Inflammatory macrophage treated with lipopolysaccharide for 4 hours (primary cell): ENCODE measurements around the gene C4A.
"Not testable (repeated sequence)": the region's sequence is repeated elsewhere in the genome, so short reads cannot be mapped to it uniquely, and the experiment has no call there.

Source experiments
- DNase-seq: peaks from one replicate; pipeline ENCODE4 v3.0.0-alpha.2; 2020

The C4A gene

GRCh38 chr6:31981744-31982143 lies at the start of gene C4A:
TSS of gene C4A (plus strand) at chr6:31982057. CDS start at chr6:31982108, 51 bp downstream.
- DNase-seq = not testable (repeated sequence)

- DNase-seq = not testable (repeated sequence)
These were observed 49.7 kb upstream of the C4A start for GRCh38 chr6:31932137-31932536.

- DNase-seq = no peak
These were observed 48.3 kb upstream of the C4A start for GRCh38 chr6:31933537-31933936.

- peak; percentile 42 for DNase-seq
These were observed 46.8 kb upstream of the C4A start for GRCh38 chr6:31935021-31935420.

- no peak for DNase-seq
These were observed 46.0 kb upstream of the C4A start for GRCh38 chr6:31935823-31936222.

DNA sequence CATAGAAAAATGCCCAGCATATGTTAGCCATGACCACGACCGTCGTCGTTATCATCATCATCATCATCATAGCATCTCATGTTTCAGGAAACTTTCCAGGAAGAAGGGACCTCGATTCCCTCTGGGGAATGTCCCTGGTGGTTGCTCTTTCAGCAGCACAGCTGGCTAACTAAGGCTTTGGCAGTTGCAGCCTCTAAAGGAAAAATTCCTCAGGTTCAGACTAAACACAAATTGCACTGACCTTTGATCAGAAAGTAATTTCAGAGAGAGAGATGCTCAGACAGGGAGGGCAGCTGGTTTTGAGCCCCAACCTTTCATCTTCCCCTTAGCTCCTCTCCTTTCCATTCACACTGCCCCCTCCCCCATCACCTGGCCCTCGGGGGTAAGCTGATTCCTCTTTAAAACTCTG lies 41.6 kb upstream of the C4A start:
- DNase-seq = no peak

DNA sequence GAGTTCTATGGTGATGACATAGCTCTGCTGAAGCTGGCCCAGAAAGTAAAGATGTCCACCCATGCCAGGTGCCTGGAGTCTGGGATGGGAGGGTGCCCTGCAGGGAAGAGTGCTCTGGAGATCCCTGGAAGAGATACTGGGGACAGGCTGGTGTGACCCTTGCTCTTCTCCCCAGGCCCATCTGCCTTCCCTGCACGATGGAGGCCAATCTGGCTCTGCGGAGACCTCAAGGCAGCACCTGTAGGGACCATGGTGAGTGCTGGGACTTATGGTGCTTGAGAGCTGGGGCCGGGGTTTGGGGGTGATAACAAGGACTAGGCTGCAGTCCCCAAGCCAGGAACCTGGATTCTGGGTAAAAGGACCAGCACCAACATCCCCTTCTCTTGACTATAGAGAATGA lies 38.1 kb upstream of the C4A start:
- no peak for DNase-seq

- no peak for DNase-seq
These were observed 36.7 kb upstream of the C4A start for GRCh38 chr6:31945154-31945506.

GRCh38 chr6:31945507-31946369 lies 36.1 kb upstream of the C4A start, which contains the start of gene CFB:
TSS of gene CFB (plus strand) at chr6:31946095. CDS start at chr6:31946222, 127 bp downstream.
- peak; percentile 93 for DNase-seq

GRCh38 chr6:31946370-31946885 lies 35.4 kb upstream of the C4A start:
- DNase-seq = no peak

DNA sequence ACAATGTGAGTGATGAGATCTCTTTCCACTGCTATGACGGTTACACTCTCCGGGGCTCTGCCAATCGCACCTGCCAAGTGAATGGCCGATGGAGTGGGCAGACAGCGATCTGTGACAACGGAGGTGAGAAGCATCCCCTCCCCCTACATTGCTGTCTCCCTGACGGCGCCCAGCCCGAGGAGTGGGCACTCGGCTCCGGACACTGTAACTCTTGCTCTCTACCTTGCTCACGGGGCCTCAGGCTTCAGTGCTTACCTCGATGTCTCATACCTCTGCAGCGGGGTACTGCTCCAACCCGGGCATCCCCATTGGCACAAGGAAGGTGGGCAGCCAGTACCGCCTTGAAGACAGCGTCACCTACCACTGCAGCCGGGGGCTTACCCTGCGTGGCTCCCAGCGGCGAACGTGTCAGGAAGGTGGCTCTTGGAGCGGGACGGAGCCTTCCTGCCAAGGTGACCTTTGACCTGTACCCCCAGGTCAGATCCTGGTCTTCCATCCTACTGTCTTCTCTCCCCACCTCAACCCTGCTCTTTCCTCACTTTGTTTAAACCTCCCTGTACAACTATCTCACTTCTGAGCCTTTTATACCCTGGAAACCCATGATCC lies 34.7 kb upstream of the C4A start:
- no peak for DNase-seq

DNA sequence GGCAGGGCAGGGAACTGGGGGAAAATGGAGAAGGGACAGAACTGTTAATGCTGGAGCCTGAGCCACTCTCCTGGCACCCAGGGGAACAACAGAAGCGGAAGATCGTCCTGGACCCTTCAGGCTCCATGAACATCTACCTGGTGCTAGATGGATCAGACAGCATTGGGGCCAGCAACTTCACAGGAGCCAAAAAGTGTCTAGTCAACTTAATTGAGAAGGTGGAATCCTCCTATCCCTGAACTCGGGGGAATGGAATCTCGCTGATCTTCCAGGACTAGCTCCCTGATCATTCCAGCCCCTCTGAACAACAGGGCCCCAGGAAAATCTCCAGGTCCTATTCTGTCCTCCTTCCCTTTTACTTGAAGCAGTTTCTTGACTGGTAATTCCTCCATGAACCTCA lies 34.0 kb upstream of the C4A start:
- DNase-seq = no peak

GRCh38 chr6:31948306-31948705 lies 33.6 kb upstream of the C4A start:
- no peak for DNase-seq

DNA sequence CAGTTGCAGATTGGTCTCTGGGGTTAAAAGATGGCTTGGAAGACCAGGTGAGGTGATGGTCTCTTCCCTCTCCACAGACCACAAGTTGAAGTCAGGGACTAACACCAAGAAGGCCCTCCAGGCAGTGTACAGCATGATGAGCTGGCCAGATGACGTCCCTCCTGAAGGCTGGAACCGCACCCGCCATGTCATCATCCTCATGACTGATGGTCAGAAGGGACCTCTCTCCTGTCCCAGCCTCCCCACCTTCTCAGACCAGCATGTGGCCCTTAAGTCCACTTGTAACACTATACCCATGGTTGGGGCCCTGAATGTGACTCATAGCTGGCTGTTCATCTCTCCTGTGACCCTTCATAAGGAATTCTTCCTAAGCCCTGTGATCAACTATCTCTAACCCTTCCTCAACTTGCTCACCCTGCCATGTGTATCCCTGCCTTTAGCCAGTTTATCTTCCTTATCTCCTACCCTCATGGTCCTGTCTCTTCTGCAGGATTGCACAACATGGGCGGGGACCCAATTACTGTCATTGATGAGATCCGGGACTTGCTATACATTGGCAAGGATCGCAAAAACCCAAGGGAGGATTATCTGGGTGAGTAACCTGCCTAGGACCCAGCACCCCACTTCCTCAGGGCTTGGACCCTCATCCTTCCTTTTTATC lies 33.0 kb upstream of the C4A start:
- peak; percentile 80 for DNase-seq

GRCh38 chr6:31949926-31950548 lies 31.8 kb upstream of the C4A start:
- DNase-seq = no peak

GRCh38 chr6:31952140-31952805 lies 29.6 kb upstream of the C4A start:
- peak; percentile 74 for DNase-seq

GRCh38 chr6:31952890-31953289 lies 29.0 kb upstream of the C4A start:
- DNase-seq = no peak

DNA sequence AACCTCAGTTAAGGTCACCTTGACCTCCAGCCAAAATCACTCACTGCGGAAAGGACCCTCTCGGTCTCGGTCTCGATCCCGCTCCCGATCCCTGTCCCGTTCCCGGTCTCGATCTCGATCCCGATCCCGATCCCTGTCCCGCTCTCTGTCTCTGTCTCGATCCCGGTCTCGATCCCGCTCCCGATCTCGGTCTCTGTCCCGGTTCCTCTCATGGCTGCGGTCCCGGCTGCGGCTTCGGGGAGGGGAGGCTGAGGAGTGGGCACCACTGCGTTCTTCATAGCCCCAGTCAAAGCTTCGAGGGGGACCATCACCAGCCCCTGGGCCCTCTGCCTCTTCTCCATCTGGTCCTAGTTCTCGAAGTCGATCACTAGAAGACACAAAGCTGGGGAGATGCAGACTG lies 27.3 kb upstream of the C4A start:
- DNase-seq = no peak

- DNase-seq = no peak
These were observed 25.1 kb upstream of the C4A start for GRCh38 chr6:31956796-31957195.

DNA sequence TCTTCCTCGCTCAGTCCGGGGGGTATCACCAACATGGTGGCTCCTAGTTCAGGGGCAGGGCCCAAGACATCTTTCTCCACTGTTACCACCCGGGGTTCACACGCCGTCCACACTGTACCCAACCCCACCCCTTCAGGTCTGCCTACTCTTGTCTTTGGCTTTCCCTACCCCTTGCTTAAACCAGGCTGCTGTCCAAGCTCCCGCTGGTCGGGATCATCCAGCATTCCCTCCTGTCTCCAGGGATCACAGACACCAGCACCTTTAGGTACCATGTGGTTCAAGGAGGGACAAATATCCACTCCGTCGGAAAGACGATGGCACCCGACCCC lies 23.5 kb upstream of the C4A start:
- no peak for DNase-seq

GRCh38 chr6:31958741-31959739 lies 22.8 kb upstream of the C4A start, which contains the start of the genes NELFE and SKIC2:
TSS of gene NELFE (minus strand) at chr6:31958971. CDS start at chr6:31958446, 525 bp downstream.
TSS of gene SKIC2 (plus strand) at chr6:31959175. CDS start at chr6:31959193, 18 bp downstream.
- DNase-seq = peak; percentile 99
